Superior temporal gyrus (tissue), 1 donor: ENCODE results near the gene CAPN10.
"Not testable (repeated sequence)": the region's sequence is repeated elsewhere in the genome, so short reads cannot be mapped to it uniquely, and the experiment has no call there.

Source experiments
- DNase-seq: peaks from one replicate; pipeline ENCODE4 v3.0.0-alpha.2; 2016; ENCODE audit errors: extremely low spot score

Gene CAPN10

GRCh38 chr2:240586198-240586918 is at the start of gene CAPN10:
TSS of gene CAPN10 (plus strand) at chr2:240586734. CDS start at chr2:240586912, 178 bp downstream.
- DNase-seq = peak; percentile 98

GRCh38 chr2:240538031-240538780 is 48.3 kb upstream of the CAPN10 start:
- no peak for DNase-seq

- DNase-seq = not testable (repeated sequence)
These were observed 47.4 kb upstream of the CAPN10 start for GRCh38 chr2:240539101-240539500.

GRCh38 chr2:240539906-240540305 is 46.6 kb upstream of the CAPN10 start:
- no peak for DNase-seq

- no peak for DNase-seq
These were observed 35.2 kb upstream of the CAPN10 start for GRCh38 chr2:240551288-240551687.

- no peak for DNase-seq
These were observed 34.7 kb upstream of the CAPN10 start for GRCh38 chr2:240551811-240552210.

- DNase-seq = no peak
These were observed 32.5 kb upstream of the CAPN10 start for GRCh38 chr2:240553956-240554480.

- DNase-seq = no peak
These were observed 31.6 kb upstream of the CAPN10 start for GRCh38 chr2:240554767-240555493.

- DNase-seq = no peak
These were observed 30.8 kb upstream of the CAPN10 start for GRCh38 chr2:240555541-240556250.

- DNase-seq = no peak
These were observed 29.9 kb upstream of the CAPN10 start for GRCh38 chr2:240556553-240557100.

- no peak for DNase-seq
These were observed 29.3 kb upstream of the CAPN10 start for GRCh38 chr2:240557101-240557751.

- peak; percentile 35 for DNase-seq
These were observed 28.7 kb upstream of the CAPN10 start, which contains the start of gene ANKMY1 for GRCh38 chr2:240557808-240558207. TSS of gene ANKMY1 (minus strand) at chr2:240557988. CDS start at chr2:240557335, 653 bp downstream.

GRCh38 chr2:240558236-240558761 is 28.2 kb upstream of the CAPN10 start:
- no peak for DNase-seq

GRCh38 chr2:240559286-240559685 is 27.2 kb upstream of the CAPN10 start:
- DNase-seq = no peak

- DNase-seq = peak; percentile 90
These were observed 26.5 kb upstream of the CAPN10 start, which contains the start of gene DUSP28 for GRCh38 chr2:240560084-240560479. TSS of gene DUSP28 (plus strand) at chr2:240560357. CDS start at chr2:240560685, 328 bp downstream.

GRCh38 chr2:240560480-240561324 is 25.8 kb upstream of the CAPN10 start:
- peak; percentile 98 for DNase-seq

- peak; percentile 40 for DNase-seq
These were observed 25.1 kb upstream of the CAPN10 start for GRCh38 chr2:240561325-240561971.

GRCh38 chr2:240563231-240563630 is 23.3 kb upstream of the CAPN10 start:
- DNase-seq = not testable (repeated sequence)
